ACHN (cell line): ENCODE results near the gene ARHGAP26.

Experiments
- DNase-seq: peaks from one replicate; pipeline ENCODE4 v3.0.0-alpha.2; 2015
- in situ Hi-C: cut with HindIII; loops from 2 replicates; pipeline ENCODE4 v1.10.0; 2017; ENCODE audit warnings: low sequenced_read_pairs, low pct_ligation_motif_present, low pct_unique_long_range_greater_than_20kb

ARHGAP26 gene

GRCh38 chr5:142821034-142821732, 51.0 kb downstream of the ARHGAP26 start:
- DNase-seq = no peak
- in situ Hi-C loops = no loop called here

DNA sequence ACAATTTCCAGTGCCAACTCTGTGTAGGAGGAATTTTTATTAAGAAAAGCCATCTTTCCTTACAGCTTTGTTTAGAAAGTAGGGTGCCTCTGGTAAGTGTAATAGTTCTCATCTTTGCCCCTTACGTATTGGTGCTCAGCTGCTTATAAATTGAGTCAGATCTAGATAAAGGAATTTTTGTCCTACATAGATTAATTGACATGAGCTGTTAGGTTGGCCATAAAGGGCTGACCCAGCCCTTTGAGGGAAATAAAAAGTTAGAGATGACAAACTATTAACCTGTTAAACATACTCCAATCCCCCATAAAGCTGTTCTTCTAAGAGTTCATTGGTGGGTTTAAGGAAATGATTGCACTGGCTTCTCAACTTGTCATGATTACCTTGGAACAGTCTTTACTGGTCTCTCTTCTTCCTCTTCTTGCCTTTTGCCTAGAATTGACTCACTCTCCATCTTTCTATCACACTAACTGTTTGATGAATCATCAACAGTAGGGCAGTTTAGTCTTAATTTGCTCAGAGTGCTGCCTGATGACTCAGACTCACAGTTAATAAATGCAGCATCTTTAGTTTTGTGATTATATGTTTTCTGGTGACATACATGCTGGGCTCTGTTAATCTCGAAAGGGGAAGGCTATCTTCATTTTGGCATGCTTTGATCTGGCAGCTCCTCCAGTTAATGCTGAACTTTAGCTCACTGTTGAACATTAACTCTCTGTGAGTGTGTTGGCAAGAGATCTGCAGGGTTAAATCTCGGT, 51.7 kb downstream of the ARHGAP26 start:
- in situ Hi-C loops = no loop called here
- DNase-seq = peak; percentile 95

- in situ Hi-C loops = no loop called here
- DNase-seq = no peak
Measured at GRCh38 chr5:142823126-142823525, 52.9 kb downstream of the ARHGAP26 start.

GRCh38 chr5:142823806-142824205, 53.6 kb downstream of the ARHGAP26 start:
- in situ Hi-C loops = no loop called here
- DNase-seq = no peak

- in situ Hi-C loops = no loop called here
- no peak for DNase-seq
Measured at GRCh38 chr5:142824391-142824790, 54.2 kb downstream of the ARHGAP26 start.

DNA sequence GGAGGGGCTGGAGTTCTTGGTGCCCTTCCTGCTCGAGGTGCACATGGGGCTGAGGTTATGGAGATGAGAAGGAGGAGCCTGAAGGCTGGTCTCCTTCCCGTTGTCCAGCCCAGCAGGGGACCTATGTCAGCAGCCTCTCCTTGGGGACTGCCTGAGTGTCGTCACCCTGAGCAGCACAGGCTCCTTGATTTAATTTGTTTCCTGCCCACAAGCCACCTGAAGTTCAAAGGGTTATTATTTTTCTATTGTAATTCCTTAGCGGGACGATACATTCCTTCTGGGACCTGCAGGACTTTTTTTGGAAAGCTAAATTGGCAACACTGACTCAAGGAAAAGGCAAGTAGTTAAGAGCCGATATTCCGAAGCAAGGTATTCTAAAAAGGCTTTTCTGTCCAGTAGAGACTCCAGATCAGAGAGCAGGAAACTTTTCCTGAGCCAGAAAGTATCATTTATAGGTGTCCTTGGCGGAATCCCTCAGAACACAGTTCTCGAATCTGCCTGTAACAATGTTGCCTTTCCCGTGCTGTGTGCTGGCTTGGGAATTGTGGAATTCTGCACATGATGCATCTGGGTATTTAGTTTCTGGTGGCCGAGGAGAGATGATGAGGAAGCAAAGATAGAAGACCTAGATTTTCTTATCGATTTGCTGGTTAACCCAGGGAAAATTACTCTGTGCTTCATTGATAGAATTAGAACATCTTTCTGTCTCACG, 55.4 kb downstream of the ARHGAP26 start:
- in situ Hi-C loops = no loop called here
- DNase-seq = peak; percentile 43

- in situ Hi-C loops = no loop called here
- peak; percentile 50 for DNase-seq
Measured at GRCh38 chr5:142826093-142826492, 55.9 kb downstream of the ARHGAP26 start.

DNA sequence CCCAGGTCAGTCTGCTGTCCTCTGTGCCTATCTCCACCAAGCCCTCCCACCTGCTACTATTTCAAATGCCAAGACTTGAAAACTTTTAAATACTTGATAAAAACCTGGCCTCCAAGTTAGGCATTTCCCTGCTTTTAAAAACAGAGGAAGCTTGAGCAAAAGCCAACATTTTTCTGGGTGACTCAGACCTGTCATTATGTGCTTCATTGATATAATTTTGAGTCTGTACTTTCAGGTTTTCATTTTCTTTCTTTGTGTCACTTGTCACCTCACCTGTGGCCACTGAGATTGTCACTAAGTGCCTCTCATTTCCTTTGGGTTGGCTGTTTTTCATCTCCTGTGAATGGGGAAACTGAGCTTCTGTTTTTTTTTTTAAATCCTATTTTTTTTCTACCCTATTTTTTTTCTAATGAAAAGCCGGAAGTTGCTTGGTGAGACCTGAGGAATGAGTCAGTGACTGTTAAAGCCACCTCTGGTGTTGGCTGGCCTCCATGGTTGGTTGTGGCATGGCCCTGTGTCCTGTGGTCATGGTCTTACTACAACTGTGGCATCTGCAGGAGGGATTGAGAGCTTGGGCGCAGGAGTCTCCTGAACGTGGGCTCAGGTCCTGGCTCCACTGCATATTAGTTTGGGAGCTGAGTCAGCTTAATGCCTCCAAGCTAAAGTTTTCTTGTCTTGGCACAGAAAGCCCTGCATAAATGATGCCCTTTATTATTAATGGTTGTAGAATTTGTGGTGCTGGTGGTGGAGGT, 56.7 kb downstream of the ARHGAP26 start:
- DNase-seq = peak; percentile 76
- in situ Hi-C loops = no loop called here

- DNase-seq = no peak
- in situ Hi-C loops = no loop called here
Measured at GRCh38 chr5:142827934-142828576, 57.9 kb downstream of the ARHGAP26 start.

- in situ Hi-C loops = no loop called here
- no peak for DNase-seq
Measured at GRCh38 chr5:142828797-142829535, 58.8 kb downstream of the ARHGAP26 start.

- peak; percentile 37 for DNase-seq
- in situ Hi-C loops = no loop called here
Measured at GRCh38 chr5:142829801-142830220, 59.6 kb downstream of the ARHGAP26 start.

DNA sequence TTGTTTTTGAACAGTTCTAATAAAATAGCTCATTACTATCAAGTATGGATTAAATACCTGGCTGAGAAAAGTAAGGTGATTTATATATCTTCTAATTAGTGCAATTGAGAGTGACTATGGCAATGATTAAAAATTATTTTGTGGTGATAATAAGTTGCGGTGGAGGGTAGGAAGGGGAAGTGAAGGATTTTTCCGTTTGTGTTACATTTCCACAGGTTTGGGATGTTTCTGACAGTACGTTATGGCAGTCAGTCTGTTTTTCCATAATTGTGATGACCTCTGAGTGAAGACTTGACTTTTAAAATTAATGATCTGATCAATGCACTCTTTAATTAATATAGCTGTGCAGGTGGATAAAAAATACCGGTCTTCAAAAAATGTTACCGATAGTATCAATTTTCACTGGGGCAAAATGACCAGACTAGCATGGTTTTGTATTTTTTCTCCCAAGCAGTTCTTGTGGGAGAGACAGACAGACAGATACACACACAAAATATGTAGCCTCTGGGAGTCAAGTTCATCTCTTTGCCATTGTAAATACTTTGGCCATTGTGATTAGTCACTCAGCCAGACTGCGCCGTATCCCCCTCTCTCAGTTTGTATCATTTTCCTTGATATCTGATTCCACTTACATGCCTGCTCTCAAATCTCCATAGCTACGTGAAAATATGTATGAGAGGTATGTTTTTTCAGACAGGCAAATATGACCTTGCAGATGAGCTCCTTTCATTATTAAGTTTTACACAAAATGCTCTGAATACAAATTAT, 60.2 kb downstream of the ARHGAP26 start:
- in situ Hi-C loops = no loop called here
- DNase-seq = no peak

GRCh38 chr5:142831009-142831383, 60.8 kb downstream of the ARHGAP26 start:
- in situ Hi-C loops = no loop called here
- DNase-seq = no peak

- DNase-seq = no peak
- in situ Hi-C loops = no loop called here
Measured at GRCh38 chr5:142832263-142832662, 62.1 kb downstream of the ARHGAP26 start.

- no peak for DNase-seq
- in situ Hi-C loops = no loop called here
Measured at GRCh38 chr5:142833517-142834449, 63.6 kb downstream of the ARHGAP26 start.

- DNase-seq = no peak
- in situ Hi-C loops = no loop called here
Measured at GRCh38 chr5:142834504-142834903, 64.3 kb downstream of the ARHGAP26 start.
